Measurements from ENCODE around the gene CCDC85A.

The CCDC85A gene

DNA sequence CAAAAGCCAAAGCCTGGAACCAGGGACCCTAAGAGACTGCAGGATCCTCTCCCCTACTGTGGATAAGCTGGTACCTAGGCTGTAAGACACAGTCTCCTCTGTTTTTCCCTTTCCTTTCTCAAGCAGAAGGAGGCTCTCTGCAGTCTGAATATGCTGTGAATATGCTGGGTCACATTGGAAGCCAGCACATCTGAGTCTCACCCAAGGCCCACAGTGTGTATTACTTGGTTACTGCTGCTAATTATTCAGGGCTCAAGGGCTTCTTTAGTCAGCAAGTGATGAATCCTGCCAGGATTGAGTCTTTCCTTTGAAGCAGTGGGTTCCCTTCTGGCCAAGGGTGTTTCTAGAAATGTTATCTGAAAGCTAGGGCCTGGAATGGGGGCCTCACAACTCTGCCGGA, 60.7 kb downstream of the CCDC85A start:
- DNase-seq: no peak

DNA sequence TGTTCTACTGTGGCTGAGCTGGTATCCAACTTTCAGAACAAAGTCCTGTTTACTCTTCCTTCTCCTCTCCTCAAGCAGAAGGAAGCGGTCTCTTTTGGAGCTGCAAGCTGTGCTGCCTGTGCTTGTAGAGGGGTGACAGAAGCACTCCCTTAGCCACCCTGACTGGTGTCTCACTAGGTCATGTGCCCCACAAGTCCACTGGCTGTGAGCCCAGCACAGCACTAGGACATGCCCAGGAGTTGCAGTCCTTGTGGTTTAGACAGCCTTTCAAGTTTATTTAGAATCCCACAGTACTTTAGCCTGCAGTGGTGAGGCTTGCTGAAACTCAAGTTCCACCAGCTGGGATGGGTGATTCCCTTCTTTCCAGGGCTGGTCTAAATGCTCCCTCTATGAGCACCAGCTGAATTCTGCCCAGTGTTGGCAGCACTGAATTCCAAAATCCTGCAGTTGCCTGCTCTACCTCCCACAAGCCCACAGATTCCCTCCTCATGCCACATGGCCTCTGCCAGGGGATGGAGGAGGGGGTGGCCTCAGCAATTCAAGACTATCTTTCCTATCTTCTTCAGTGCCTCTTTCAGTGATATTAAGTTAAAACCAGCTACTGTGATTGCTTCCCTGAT, 61.2 kb downstream of the CCDC85A start:
- DNase-seq: no peak

DNA sequence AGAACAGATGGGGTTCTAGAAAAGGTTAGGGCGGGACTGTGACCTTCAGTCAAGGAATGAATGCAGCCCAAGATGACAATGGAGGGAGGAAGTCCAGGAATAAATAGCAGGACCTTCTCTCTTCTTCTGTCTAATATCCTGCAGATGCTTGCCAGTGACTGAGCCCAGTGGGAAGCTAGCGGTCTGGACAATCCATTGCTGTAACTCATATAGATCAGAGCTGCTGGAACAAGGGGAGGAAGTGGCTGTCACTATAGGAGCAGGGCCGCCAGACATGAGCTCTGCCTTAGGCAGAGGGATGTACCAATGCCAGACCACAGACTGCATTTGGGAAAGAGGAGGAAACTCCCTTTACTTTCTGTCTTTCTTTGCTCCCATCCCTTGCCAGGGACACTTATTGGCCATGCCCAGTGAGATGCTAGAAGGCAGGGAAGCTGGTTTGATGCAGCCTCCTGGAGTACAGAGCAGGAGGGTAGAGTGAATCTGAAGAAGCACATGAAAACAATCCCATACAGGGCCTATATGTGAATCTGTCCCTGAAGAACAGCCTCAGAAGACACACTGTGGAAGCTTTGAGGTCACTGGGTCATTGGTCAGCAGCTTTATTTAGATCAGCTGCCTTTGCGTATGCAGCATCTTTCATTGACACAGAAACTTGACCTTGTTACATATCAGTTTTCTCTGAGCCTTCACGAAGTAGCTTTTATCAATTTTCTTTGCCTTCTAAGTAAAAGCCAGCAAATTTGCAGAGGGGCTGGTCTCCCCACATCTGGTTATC, 65.4 kb downstream of the CCDC85A start:
- DNase-seq: peak; percentile 42

DNA sequence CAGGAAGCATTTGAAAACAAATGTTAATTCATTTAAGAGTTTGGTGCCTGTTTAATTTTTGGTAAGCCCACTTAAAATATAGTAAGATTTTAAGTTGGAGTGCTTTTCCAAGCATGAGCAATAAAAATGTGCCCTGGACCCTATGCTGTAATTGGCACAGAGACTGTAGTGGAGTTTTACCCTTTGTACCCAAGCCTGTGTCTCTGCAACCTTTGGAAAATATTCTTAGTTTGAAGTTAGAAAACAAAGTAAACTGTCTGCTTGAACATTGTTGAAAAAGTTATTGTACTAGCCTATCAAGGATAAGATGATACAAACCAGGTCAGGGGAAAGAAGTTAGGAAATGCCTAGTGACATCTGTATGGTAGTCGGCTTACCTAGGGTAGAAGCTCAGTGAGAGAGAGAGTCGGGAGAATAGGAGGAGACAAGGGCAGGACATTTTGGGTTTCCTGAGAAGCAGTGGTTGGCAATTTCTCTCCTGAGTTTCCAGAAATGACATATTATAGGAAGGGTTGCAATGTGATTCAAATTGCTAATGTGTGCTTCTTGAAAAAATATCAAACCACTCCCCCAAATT, 66.5 kb downstream of the CCDC85A start:
- no peak for DNase-seq

DNA sequence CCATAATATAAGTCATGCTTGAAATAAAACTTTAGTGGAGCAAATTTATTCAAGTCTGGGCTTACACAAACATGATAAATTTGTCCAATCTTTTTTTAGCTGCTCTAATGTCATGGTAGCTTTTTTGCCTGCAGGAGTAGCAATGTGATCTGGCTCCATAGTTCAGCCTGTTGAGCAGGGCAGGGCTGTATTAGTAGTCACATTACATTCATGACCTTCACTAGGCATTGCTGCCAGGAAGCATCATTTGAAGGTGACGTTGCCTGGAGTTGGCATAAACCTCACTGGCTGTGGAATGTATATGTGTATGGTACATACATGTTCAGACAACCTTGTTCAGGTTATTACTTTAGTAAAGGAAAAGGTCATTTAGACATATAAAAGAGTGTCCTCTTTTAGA, 76.6 kb downstream of the CCDC85A start:
- no peak for DNase-seq

DNA sequence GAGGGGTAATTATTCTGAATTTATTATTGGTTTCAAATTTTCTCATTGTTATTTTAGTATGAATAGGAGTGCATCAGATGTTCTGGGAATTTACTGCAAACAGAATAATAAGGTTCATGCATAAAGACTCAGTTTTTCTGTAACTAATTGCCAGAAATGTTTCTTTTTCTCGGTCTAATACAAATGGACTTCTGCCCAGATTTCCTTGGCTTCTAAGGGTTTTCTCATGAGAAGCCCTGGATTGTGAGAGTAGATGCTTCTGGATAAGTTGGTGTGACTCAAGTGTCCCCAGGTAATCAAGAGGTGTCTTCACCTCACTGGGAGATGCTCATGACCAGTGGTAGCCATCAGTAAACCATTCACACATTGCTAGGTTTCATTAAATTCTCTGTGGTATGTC, 78.5 kb downstream of the CCDC85A start:
- DNase-seq: no peak

DNA sequence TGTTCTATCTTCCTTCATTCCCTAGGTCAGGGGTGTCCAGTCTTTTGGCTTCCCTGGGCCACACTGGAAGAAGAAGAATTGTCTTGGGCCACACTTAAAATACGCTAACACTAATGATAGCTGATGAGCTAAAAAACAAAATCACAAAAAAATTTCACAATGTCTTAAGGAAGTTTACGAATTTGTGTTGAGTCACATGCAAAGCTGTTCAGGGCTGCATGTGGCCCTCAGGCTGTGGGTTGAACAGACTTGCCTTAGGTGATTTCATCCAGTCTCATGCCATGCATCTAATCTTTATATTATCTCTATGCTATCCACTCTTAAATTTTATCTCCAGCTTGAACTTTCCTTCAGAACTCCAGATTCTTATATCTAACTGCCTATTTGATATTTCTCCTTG, 80.1 kb downstream of the CCDC85A start:
- no peak for DNase-seq

DNA sequence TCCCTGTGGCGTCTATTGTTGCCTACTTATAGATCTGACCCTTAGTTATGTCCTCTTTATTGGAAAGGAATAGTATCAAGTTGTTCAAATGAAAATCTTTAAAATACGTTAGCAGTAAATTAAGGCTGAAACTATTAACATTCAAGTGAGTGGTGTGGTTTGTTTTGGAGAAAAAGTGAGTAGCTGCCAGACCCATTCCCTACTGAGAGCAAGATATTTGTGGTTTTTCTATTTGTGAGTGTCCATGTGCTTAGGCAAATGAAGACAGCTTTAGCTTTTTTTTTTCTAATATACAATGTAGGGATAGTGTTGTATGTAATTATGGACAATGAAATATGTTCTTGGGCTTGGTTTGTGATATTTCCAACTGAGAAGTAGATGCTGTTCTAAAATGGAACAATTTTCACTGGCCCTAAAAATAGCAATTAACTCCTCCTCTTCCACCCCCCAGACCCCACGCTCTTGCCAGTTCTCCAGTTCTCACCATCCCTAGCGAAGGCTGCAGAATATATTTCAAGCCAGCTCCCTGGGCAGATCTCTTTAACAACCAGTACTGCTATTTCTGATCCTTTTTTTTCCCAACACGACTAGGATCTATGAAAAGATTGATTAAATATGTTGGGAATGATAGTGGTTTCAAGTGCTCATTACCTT, 83.1 kb downstream of the CCDC85A start:
- DNase-seq: peak; percentile 31

DNA sequence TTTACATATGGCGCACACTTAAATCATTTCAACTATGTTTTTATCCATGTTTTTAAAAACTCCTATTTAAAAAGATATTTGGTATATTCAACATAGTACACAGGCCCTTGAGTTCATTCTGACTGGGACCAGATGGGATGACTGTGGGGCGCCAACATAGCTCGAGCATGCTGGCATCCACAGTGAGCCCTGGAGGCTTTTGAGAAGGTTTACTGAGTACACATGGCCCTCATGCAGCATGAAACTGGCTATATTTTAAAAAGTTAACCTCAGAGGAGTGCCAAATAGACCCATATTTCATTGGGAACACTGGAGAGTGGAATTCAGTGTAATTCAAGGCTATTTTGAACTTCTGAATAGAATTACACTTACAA, 83.6 kb downstream of the CCDC85A start:
- no peak for DNase-seq

DNA sequence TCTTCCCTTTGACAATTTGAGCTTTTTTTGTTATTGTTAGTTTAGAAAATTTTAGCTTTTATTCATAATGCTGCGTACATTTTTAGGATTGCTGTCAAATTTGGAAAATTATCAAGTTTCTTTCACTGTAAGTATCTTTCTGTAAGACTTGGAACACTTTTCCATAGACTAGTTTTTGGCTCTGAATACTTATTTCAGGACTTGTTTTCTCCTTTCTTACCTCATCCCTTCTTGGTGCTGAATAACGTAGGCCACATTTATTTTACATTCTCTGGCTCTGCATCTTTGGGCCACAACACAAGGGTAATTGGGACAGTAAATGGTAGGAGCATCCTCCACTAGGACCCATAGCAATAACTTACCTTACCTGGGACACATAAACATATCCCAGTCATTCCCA, 85.1 kb downstream of the CCDC85A start:
- no peak for DNase-seq

DNA sequence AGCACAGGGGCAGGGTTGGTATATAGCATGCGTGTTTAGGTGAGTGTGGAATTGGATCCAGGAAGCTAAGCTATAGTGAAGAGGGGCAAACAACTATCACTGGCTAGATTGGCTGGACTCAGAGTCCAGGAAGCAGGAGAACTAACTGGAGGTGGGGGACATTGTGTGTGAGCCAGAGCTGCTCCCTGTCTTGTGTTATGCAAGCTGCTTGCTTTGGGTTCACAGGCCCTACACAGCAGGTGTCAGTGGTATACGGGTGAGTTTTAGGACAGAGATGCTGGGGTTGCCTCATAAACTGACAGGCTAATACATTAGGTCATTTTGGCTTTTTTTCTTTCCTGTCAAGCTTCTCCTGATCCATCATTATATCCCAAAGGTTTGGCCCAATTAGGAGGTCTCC, 87.5 kb downstream of the CCDC85A start:
- no peak for DNase-seq

DNA sequence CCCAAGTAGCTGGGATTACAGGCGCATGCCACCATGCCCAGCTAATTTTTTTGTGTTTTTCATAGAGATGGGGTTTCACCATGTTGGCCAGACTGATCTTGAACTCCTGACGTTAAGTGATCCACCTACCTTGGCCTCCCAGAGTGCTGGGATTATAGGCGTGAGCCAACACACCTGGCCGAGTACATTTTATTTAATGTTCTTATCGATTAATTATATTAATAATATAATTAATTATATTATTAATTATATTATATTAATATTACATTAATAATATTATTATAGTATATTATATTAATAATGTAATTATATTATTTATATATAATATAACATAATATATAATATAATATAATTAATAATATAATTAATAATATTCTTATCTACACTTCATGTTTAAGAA, 101.4 kb downstream of the CCDC85A start:
- DNase-seq: no peak

DNA sequence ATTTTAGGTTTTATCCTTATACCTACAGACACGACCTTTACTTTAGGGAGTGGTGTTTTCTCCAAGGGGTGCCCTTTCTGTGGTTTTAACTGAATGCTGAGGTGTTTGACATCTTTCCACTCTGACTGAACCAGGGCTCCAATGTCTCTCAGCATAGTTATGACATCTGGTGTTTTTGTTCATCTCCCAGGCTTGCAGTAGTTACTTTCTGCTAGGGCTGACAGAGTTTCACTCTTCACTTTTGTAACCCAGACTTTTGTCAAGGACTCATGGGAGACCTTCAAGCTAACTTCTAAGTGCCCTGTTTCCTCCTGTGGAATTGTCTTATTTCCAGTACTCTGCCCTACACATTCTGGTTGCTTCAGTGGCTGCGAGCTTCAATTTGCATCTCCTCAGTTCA, 103.1 kb downstream of the CCDC85A start:
- no peak for DNase-seq

DNA sequence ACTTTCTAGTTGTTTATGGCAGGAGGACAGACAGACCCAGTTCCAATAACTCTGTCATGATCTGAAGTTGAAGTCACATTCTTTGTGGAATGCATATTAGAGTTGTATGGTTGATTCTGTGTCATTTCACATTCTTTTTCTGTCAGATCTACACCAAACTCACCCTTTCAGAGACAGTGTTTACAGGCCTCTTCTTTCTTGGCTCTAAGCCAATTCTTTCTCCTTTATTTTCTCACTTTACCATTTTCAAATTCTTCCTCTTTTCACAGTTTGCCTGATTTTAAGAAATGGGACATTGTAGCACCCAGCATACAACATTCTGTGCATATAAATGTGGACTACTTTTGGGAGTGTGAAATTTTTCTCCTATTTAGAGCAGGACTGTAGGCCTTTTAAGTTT, 103.7 kb downstream of the CCDC85A start:
- DNase-seq: no peak

DNA sequence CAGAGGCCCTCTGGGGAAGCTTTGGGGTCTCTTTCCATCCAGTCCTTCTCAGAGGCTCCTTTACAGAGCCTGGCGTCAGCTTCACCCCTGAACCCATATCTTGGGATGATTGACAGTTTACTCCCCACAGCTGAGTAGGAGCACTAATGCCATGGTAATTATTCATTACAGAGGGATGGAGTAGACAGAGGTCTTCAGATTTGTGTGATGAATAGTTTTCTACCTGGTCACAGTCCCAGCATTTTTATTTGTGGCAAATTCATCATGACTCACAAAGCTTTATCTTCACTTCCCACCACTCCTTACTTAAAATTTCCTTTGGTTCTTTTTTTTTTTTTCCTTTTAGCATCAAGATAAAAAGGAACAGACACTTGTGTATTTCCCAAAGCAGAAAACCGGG, 104.2 kb downstream of the CCDC85A start:
- DNase-seq: peak; percentile 34

DNA sequence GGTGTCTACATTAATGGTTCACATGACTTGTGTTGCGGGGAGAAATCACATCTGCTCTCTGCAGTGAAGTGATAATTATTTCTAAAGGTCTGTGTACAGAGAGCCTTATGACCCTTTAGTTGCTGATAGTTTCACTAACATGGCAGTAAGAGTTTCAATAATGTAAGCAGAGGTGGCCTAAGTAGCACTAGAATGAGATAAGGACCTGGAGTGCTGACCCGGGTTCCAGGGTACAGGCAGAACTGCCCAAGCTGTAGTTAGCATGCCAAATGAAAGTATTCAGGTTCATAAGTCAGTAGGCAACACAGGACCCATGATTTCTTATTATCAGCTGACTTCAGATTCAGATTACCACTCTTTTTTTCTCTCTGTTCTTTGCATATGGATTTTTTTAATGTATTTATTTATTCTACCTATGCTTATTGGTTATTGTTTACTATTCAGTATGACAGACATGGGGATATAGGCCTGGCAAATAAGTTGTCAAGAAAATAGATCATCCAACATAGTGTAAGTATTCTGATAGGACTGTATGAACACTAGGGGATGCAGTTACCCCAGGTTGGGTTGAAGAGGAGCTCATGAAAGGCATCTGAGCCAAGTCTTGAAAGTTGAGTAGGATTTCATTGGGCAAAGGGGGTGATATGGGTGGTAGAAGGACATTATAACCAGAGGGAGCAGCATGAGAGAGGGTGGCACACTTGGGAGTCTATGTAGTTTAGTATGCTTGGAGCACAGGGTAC, 105.2 kb downstream of the CCDC85A start:
- no peak for DNase-seq

DNA sequence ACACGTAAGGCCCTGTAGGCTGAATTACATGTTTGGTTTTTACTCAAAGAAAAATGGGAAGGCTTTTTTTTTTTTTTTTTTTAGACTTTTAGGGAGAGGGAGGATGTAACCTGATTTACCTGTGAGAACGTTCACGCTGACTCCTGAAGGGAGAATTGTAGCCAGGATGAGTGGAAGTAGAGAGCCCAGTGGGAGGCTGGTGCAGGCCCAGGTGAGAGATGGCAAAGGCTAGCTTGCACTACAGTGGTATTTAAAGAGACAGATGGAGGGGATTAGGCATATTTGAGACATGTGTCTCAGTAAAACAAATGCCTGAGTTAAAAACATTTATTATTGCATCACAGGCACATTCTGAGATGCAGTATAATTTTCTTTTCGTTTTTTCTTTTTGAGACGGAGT, 107.9 kb downstream of the CCDC85A start:
- DNase-seq: no peak

DNA sequence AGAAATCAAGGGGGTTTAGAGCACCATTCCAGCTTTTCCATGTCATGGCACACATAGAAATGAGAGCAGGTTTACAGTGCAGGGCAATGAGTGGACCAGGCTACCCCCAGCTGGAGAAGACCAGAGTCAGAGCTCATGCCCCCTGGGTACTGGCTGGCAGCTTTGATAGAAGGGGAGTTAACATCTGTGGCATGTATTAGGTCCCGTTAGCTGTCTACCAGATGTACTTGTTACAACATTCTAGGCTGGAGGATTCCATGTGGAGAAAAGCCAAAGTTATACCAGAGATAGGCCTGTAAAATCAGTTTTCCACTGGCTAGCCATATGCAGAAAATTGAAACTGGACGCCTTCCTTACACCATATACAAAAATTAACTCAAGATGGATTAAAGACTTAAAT, 109.2 kb downstream of the CCDC85A start:
- no peak for DNase-seq

DNA sequence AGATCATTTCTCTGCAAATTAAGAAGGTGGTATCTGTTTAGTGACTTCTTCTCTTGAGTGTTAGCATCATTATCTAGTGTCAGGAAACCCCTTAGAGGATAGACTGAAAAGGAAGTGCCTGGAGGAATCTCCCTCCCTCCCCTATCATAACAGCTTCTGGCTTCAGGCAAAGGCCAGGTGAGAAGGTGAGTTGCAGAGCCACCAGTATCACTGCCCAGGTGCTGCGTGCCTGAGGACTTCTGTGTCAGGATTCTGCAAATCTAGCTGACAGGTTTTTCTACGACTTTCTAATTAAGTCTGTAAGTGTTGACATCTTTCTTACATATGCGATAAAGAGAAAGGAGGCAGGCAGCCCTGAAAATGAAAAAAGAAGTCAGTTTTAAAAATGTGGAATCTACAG, 111.9 kb downstream of the CCDC85A start:
- no peak for DNase-seq

DNA sequence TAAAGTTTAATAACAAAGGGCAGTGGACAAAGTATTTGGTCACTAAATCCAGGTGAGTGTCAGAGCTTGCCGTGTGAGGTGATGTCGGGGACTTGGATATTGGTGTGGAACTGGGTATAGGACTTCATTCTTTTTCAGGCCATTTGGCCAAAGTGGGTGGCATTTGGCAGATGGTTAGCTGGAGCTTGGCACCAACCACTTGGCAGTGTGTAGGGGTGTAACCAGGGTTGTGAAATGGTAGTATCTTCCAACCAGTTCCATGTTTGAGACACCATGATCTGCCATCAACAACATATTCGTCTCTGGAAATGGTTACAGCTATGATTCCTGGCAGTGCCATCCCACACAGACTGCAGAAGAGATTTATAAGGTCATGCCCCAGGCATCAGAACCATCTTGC, 113.9 kb downstream of the CCDC85A start:
- DNase-seq: no peak

DNA sequence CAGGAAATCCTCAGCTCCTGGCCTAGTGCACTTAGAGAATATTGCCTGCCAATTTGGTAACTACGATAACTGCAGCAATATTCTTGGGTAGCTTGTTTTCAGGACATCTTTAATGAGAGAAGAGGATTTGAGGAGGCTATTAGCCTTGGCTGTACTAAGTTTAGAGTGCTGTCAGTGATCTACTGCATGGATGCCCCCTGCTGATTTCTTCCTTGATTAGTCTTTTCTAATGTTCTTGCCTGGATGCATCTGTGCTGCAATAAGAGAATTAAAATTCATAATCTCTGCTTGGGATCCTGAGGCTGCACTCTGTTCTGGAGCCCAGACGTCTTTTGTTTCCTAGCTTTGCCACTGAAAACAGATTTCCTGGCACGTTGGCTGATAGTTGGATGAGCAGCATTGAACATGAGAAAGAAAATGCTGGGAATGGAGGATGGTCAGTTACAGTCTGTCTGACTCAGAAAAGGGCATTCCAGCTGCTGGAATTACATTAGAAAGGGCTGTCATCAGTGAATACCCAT, 115.4 kb downstream of the CCDC85A start:
- peak; percentile 38 for DNase-seq

DNA sequence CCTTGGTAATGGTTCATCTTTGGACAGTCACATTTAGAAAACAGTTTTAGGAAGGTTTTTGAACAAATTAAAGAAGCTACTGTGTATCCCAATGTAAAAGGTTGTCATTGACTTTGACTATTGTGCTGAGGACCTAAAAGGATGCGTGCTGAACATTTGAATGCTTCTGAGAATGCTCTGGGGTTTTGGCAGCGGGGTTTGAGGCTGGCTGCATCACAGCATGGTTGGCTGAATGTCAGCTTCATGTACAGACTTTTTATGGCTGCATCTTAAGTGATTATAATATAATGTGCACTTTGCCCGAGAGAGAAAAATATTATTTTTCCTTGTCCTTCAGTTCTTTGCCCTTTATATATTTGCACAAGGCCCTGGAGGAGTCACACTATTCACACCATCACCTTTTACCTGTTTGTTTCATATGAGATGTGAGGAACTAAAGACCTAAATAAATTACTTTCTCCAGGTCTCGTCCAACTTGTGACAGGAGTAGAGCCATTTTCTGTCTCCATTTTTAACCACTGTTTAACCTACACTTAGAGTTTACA, 125.9 kb downstream of the CCDC85A start:
- DNase-seq: no peak

Data from fibroblast of skin of scalp (primary cell).